HG02678 (cell line): ENCODE data around the gene RAP1B.

Source experiments
- ATAC-seq: cut with Tn5 transposase; IDR thresholded peaks from one replicate; pipeline ENCODE4 v1.9.1; 2021; ENCODE audit warnings: mild to moderate bottlenecking, moderate library complexity; ENCODE audit not compliant: unreplicated experiment

Gene RAP1B

GRCh38 chr12:68611094-68611805, 551 bp downstream of the RAP1B start:
- peak; percentile 34 for ATAC-seq

GRCh38 chr12:68611806-68612160, 1.1 kb downstream of the RAP1B start:
- ATAC-seq, result no peak

- ATAC-seq, result no peak
Measured at GRCh38 chr12:68612202-68612601, 1.5 kb downstream of the RAP1B start.

GRCh38 chr12:68612697-68613096, 2.0 kb downstream of the RAP1B start:
- ATAC-seq, result no peak

- no peak for ATAC-seq
Measured at GRCh38 chr12:68613209-68613904, 2.7 kb downstream of the RAP1B start.

GRCh38 chr12:68614105-68614679, 3.5 kb downstream of the RAP1B start:
- no peak for ATAC-seq

GRCh38 chr12:68614769-68615168, 4.1 kb downstream of the RAP1B start:
- ATAC-seq, result no peak

GRCh38 chr12:68617160-68617926, 6.6 kb downstream of the RAP1B start:
- no peak for ATAC-seq

GRCh38 chr12:68619541-68619940, 8.8 kb downstream of the RAP1B start:
- ATAC-seq, result no peak

- ATAC-seq, result no peak
Measured at GRCh38 chr12:68620519-68621471, 10.1 kb downstream of the RAP1B start.

GRCh38 chr12:68621472-68622081, 10.9 kb downstream of the RAP1B start:
- no peak for ATAC-seq

- no peak for ATAC-seq
Measured at GRCh38 chr12:68622250-68622649, 11.6 kb downstream of the RAP1B start.

GRCh38 chr12:68623059-68623458, 12.4 kb downstream of the RAP1B start:
- ATAC-seq, result no peak

GRCh38 chr12:68623984-68624383, 13.3 kb downstream of the RAP1B start:
- no peak for ATAC-seq

- ATAC-seq, result no peak
Measured at GRCh38 chr12:68624933-68625332, 14.2 kb downstream of the RAP1B start.

GRCh38 chr12:68627673-68628319, 17.1 kb downstream of the RAP1B start:
- no peak for ATAC-seq

- no peak for ATAC-seq
Measured at GRCh38 chr12:68628698-68629097, 18.0 kb downstream of the RAP1B start.

GRCh38 chr12:68630050-68630449, 19.4 kb downstream of the RAP1B start:
- no peak for ATAC-seq

- no peak for ATAC-seq
Measured at GRCh38 chr12:68630598-68630997, 19.9 kb downstream of the RAP1B start.
